ENCODE results near the gene NOB1.
A peak's percentile ranks its signal among the peaks of the same experiment; 100 is the strongest.
"Not testable (repeated sequence)": the region's sequence is repeated elsewhere in the genome, so short reads cannot be mapped to it uniquely, and the experiment has no call there.

Gene NOB1

DNA sequence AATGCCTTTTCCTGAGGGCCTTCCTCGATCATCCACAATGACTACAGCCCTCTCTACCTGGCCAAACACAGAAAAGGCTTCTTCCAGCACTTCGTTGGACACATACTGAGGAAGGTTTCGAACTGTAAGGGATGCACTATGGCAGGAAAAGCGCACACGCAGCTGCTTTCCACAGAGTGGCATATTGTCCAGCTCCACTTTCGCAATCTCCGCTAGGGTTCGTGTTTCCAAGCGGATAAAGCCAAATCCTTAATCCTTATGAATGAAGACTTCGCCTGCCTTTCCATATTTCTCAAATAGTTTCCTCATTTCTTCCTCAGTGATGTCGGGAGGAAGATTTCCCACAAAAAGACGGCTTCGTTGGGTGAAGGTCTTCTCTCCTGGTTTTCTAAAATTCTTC, 2.6 kb upstream of the NOB1 start:
- not testable (repeated sequence) for DNase-seq

DNA sequence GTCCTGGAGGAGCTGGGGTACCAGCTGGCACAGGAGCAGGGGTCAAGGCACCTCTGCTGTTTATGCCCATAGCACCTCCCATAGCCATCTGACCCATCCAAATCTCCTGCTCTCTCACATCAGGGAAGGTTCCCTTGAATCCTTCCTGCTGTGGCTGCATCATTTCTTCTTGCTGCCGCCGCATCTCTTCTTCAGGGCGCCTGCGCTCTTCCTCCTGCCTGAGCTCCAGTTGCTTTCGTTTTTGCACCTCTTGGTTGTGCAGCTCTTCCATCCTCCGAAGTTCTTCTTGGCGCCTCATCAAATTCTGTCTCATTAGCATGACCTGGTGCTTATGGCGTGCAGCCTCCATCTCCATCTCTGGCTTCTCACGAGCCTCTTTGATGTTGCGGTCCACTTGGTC, 2.0 kb upstream of the NOB1 start:
- no peak for DNase-seq

DNA sequence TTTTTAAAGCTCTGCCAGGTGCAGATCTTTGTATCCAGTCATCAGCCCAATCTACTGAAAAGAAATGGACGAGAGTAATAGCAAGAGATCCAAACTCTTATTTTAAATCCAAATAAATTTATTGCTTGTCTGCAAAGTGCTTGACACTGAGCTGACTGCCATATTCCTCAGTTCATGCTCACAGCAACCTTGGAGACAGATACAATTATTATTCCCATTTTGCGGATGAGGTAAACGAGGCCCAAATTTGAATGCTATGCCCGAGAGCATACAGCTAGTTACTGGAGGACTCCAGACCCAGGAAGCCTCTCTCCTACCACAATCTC, 620 bp downstream of the NOB1 start:
- no peak for DNase-seq

DNA sequence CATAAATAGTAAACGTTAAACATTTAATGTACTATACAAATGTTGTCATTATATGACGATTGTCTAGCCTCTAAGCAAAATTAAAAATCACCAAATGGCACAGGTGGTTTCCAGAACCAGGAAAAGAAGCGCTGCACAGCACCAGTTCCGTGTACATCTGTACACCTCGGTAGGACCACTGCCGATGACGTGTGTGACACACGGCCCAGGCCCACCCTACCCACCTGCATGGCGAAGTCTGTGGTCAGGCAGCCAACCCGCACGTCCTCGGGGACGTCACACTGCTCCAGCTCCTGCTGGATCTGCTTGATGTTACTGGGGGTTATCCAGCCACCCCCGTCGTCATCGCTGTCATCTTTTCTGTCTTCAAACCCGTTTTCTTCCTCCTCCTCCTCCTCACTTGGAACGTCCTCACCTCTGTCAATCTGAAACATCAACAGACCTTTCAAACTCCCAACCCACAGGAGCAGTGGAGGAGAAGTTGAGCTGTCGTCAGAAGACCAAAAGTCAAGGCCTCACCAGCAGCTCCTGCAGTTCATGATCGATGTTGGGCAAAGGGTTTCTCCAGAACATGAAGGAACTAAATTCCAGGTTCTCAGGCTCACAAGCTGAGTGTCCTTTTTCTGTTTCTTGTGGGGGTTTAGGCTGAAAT, 5.9 kb downstream of the NOB1 start:
- DNase-seq = no peak

DNA sequence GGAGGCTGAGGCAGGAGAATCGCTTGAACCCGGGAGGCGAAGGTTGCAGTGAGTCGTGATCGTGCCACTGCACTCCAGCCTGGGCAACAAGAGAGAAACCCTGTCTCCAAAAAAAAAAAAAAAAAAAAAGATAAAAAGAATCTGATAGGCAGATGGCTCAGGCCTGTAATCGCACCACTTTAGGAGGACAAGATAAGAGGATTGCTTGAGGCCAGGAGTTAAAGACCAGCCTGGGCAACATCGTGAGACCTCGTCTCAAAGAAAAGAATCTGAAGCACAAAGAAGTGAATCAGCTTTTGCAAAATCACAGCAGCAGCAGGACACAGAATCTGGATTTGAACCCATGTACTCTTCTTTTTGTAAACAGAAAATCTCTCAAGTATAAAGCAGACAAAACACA, 7.6 kb downstream of the NOB1 start:
- DNase-seq = no peak

DNA sequence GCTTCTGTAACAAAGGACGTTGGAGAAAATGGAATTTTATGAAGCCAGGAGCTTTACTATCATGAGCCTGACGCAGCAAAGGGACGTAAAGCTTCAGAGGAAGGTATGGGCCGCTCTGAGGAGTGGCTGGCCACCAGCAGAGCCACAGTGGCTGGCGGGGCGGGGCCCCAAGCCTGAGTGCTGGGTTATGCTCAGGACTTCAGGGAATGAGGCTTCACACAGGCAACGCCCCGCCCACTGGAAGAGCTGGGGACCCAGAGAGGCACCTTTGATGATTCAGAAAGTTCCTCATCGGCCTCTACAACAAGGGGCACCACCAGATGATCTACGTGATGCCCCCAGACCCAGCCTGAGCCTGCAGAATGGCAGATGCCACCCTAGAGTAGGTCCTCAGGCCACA, 8.8 kb downstream of the NOB1 start:
- no peak for DNase-seq

DNA sequence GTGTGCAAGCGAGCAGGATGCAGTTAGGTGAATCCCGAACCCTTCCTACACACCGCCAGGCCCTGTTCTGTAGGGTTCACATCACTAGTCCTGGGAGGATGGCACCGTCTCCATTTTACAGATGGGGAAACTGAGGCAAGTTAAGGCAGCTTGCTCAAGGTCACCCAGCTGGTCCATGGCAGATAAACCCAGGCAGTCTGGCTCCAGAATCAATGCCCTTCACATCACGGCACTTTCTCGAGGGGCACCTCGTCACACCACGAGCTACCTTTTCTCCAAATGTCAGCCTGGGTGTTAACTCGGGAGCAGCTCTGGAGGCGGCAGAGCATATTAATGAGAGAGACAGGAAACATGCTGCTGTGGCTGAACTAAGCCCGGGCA, 9.5 kb downstream of the NOB1 start:
- no peak for DNase-seq

DNA sequence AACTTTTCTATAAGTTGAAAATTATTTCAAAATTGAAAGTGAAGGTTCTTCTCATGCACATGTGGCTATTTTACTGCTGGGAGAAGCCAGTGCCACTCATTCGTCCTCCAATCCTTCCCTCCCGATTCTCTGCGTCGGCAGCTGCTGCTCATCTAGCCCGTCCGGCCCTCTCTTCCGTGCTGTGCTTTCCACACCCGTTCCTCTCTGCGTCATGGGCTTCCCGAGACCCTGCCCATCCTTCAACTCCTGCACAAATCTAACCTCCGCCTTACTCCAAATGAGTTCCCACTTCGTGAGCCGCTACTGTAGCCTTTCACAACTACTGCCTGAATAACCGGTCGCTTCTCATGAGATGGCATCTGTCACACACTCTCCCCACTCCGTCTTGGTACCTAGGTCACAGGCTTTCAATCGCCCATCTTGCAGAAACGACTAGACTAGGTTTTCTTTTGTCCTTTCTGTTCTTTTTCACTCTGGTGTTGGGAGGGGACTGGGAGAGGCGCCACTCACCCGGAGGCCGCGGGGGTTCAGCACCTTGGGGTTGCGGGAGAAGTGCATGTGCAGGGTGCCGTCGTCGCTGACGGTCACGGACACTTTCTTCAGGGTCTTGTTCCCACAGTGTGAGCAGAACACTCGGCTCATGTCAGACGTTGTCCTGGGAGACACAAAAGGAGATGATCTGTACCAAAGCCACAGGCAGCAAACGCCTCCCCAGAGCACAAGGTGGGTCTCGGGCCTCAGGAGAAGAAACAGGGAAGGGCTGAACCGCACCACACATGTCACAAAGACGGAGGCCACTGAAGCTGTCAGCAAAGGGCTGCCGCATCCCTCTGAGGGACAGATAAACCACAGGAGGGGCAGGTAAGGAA, 10.1 kb downstream of the NOB1 start:
- no peak for DNase-seq

DNA sequence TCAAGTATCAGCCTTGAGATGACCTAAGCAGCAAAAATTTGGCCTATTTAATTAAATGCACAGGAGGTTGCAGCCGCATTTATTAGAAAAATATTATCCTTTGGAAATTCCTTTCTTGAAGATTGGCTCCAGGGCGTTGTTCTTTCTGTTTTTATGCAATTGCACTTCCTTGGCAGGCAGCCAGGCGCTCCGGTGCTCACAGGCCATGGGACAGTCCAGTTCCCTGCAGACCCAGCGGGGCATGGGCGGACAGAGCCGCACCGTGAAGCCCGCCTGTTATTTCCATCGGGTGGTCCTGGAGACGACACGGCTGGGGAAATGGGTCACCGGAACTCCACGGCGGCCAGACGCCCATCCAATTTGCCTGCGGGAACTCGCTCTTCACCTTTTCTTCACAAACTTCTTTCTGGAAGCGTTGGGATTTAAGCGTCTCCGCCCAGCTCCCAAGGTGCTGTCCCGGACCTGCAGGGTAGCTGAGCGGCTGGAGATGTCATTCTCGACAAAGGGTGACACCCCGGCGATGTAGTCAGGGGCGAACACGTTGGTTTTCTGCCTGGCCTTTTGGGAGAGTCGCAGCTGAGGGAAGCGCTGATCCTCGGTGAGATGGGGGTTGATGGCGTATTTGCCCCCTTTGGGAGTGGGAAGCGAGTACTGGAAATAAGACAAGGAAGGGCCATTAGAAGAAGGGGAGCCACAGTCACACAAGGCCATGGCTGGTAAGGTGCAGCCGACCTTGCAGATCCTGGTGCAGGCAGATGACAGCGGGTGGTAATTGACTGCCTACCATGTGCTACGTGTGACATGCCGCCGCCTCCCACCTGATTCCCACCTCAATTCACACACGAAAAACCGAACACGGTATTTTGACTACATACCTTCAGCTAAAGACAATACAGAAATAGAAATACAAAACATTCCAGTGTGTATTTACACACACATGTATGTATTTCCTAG, 12.5 kb downstream of the NOB1 start:
- no peak for DNase-seq

DNA sequence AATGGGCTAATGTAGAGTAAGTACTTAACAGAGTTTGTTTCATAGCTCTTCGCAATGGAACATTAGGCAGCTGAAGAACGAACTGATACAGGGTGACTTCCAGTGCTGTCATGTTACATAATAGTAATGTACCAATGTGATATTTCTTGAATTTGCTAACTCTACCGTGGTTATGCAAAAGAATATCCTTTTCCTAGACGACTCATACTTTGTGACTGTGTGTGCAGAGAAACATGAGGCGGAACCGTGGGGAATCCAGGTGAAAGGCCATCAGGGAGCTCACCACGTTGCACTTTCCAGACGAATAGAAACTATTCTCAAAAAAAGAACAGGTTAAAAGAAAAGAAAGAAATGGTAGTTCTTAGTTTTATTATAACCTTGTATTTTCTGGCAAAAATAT, 13.2 kb downstream of the NOB1 start:
- no peak for DNase-seq

DNA sequence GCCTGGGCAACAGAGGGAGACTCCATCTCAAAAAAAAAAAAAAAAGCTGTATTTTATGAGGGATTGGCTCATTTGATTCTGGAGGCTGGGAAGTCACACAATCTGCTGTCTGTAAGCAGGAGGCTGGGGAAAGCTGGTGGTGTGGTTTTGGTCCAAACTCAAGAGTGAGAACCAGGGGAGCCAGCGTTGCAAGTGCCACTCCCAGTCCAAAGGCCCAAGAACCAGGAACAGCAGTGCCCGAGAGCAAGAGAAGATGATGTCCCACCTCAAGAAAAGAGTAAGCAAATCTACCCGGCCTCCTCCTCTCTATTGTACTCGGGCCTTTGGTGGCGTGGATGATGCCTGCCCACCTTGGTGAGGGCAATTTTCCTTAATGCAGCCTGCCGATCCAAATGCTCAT, 22.6 kb downstream of the NOB1 start:
- DNase-seq = no peak

DNA sequence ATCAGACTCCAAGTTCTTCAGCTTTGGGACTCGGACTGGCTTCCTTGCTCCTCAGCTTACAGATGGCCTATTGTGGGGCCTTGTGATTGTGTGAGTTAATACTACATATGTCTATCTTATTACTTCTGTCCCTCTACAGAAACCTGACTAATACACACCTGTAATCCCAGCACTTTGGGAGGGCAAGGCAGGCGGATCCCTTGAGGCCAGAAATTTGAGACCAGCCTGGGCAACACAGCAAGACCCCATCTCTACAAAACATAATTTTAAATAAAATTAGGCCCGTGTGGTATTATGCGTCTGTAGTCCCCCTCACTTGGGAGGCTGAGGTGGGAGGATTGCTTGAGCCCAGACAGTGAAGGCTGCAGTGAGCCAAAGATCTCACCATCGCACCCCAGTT, 23.4 kb downstream of the NOB1 start:
- not testable (repeated sequence) for DNase-seq

DNA sequence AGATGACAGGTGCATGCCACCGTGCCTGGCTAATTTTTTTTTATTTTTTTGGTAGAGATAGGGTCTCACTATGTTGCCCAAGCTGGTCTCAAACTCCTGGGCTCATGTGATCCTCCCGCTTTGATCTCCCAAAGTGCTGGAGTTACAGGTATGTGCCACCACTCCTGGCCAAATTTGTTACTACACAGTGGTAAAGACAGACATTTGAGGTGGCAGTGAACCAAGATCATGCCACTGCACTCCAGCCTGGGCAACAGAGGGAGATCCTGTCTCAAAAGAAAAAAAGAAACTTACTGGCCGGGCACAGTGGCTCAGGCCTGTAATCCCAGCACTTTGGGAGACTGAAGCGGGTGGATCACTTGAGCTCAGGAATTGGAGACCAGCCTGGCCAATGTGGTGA, 25.7 kb downstream of the NOB1 start:
- DNase-seq = not testable (repeated sequence)

DNA sequence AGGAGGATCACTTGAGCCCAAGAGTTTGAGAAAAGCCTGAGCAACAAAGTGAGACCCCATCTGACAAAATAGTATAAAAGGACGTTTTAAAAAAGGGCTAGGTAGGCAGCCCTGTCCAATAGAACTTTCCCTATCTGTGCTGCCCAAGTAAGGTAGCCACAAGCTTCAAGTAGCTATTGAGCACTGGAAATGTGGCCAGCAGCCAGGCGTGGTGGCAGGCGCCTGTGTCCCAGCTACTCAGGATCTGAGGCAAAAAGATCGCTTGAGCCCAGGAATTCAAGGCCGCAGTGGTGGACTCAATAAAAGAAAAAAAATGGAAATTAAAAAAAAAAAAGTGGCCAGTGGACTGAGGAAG, 26.8 kb downstream of the NOB1 start:
- no peak for DNase-seq

DNA sequence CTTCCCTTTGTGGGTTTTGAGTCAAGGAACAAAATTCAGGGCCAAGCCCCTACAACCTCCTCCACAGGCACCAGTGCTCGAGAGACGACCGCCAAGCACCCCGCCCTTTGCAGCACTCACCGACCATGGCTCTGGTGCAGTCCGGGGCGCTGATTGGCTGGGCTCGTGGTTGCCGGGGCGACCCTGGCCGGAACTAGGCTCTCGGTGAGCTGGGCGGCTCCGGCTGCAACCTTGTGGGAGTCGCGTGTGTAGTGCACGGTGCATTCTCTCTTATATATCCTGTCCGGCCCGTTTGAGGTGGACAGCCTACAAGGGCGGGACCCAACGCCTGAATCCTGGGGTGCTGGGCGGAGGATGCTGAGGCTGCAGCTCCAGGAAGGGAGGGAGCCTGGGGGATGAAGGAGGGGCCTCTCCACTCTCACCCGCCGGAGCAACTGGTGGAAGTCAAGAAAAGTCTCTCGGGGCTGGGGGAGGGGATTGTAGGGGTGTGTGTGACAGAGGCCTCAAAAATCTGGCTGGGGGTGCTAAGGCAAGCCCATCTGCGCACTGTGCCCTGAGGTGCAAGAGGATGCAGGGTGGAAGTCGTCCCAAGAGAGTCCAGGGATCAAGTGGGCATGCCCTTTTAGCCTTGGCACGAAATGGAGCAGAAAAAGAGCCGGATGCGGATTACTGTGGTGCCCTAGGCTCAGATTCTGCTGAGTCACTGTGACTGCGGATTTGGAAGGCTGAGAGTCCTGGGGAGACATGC, 28.2 kb downstream of the NOB1 start, which contains the start of gene NQO1:
NQO1 (minus strand) TSS at position 248 of the 748 bp plus-strand sequence; CDS start at position 127, 121 bp downstream.
- DNase-seq = peak; percentile 81

DNA sequence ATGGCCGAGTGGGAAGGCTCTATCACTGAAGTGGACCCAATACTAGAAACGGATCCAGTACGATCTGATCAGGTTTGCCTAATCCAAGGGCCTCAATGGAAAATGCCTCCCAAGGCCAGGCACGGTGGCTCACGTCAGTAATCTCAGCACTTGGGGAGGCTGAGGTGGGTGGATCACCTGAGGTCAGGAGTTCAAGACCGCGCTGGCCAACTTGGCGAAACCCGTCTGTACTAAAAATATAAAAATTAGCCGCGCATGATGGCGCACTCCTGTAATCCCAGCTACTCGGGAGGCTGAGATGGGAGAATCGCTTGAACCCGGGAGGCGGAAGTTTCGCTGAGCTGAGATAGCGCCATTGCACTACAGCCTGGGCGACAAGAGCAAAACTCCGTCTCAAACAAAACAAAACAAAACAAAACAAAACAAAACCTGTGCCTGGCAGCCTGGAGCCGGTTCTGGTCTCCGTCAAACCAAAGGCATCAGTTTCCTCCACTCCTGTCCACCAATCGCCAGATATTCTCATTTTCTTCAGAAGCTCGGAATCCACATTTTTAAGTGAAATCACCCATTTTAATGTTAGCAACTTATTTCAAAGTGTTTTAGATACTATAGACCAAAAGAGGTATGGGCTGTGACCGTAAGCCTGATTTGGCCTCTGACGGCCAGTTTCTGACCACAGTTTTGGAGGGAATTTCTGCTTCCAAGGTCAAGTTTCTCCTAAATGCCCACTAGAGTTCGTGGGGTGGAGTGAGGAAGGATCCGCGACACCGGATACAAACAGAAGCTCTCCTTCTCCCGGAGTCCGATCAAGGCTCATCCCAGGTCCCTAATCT, 29.0 kb downstream of the NOB1 start:
- DNase-seq = no peak

DNA sequence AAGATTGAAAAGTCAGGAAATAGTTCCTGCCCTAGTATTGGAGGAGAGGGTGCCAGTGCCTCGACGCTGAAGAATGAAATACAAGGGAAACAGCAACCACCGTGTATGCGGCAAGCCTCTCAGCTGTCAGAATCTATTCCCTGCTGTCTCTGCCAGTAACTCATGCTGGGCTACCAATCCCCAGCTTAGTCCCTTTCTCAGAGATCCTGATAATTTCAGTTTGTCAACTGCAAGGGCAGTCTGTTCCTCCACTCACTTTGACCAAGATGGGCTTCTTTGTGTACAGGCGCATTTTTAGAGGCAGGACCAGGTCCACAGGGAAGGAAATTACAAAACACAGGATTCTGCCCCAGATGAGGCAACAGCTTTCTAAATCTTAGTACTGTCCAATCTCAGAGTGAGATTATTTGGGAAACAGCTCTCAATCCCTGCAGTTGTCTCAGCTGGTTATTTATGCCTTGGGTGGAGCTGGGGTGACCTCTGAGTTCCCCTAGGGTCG, 29.7 kb downstream of the NOB1 start:
- DNase-seq = no peak

DNA sequence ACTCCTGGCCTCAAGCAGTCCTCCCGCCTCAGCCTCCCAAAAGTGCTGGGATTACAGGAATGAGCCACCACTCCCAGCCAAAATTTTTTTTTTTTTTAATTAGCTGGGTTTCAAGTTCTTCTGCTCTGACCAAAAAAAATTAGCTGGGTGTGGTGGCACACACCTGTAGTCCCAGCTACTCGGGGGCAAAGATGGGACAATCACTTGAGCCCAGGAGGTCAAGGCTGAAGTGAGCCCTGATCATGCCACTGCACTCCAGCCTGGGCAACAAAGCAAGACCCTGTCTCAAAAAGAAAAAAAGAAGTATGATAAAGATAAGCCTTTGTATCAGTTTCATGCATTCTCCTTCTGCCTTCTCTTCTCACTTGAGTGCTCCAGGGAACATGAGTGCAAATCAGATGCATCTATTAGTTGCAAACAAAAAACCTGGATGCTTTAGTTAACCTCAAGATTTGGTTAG, 30.3 kb downstream of the NOB1 start:
- no peak for DNase-seq

DNA sequence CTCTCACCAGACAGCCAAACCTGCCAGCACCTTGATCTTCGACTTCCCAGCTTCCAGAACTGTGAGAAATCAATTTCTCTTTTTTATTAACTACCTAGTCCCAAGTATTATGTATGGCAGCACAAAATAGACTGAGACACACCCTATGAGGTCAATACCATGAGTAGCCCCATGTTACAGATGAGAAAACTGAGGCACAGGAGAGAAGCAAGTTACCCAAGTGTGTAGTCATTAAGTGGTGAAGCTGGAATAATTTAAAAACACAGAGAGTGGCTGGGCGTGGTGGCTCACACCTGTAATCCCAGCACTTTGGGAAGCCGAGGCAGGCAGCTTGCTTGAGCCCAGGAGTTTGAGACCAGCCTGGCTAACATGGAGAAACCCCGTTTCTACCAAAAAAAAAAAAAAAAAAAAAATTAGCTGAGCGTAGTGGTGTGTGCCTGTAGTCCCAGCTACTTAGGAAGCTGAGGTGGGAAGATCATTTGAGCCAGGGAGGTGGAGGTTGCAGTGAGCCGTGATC, 33.2 kb downstream of the NOB1 start:
- DNase-seq = no peak

DNA sequence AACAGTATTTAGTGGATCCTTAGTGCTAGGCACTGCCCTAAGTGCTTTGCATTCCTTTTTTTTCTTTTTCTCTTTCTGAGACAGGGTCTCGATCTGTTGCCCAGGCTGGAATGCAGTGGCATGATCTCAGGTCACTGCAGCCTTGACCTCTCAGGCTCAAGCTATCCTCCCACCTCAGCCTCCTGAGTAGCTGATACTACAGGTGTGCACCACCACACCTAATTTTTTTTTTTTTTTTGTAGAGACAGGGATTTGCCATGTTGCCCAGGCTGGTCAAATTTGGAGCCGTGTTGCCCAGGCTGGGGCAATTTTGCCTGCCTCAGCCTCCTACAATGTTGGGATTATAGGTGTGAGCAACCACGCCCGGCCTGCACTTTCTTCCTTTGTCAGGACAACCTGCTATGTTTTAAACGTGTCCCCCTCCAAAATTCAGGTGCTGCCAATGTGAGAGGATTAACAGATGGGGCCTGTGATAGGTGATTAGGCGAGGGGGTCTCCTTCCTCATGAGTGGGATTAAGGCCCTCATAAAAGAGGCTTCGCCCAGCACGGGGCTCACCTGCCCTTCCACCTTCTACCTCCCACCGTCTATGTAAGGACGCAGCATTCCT, 33.8 kb downstream of the NOB1 start:
- no peak for DNase-seq
